MM.1S (cell line): ENCODE data around the gene SPOCD1.

Experiments
- DNase-seq: peaks from one replicate; pipeline ENCODE4 v3.0.0-alpha.2; 2015
- H2AFZ ChIP-seq: fragments of 300-600 bp; sonication (generic); 2 replicates; pipeline ENCODE4 v1.6.0; 2016; ENCODE audit warnings: antibody characterized with exemption, low read length
- H3F3A ChIP-seq: fragments of 300-600 bp; sonication (generic); 2 replicates; pipeline ENCODE4 v1.6.1; 2016; ENCODE audit warnings: mild to moderate bottlenecking, antibody characterized with exemption, low read length, moderate library complexity, mixed read lengths; ENCODE audit not compliant: insufficient read depth
- H3K27ac ChIP-seq: fragments of 300-600 bp; sonication (generic); 2 replicates; pipeline ENCODE4 v1.5.1; 2016; ENCODE audit warnings: mild to moderate bottlenecking, low read length
- H3K27me3 ChIP-seq: fragments of 300-600 bp; sonication (generic); replicated peaks from 2 replicates; pipeline ENCODE4 v1.6.0; 2016; ENCODE audit warnings: low read length; ENCODE audit not compliant: insufficient read depth
- H3K36me3 ChIP-seq: fragments of 300-600 bp; sonication (generic); replicated peaks from 2 replicates; pipeline ENCODE4 v1.6.1; 2016; ENCODE audit warnings: mild to moderate bottlenecking, low read length, mixed read lengths; ENCODE audit not compliant: insufficient read depth
- H3K4me1 ChIP-seq: fragments of 300-600 bp; sonication (generic); 2 replicates; pipeline ENCODE4 v1.6.1; 2016; ENCODE audit warnings: low read length, mixed read lengths
- H3K4me2 ChIP-seq: fragments of 300-600 bp; sonication (generic); 2 replicates; pipeline ENCODE4 v1.6.0; 2016; ENCODE audit warnings: low read depth, low read length
- H3K4me3 ChIP-seq: fragments of 300-600 bp; sonication (generic); 2 replicates; pipeline ENCODE4 v1.5.1; 2016; ENCODE audit warnings: low read length, mixed read lengths
- H3K79me2 ChIP-seq: fragments of 300-600 bp; sonication (generic); 2 replicates; pipeline ENCODE4 v1.6.1; 2016; ENCODE audit warnings: mixed run types, low read length, mixed read lengths
- H3K9ac ChIP-seq: fragments of 300-600 bp; sonication (generic); 2 replicates; pipeline ENCODE4 v1.6.1; 2016; ENCODE audit warnings: low read length, mixed read lengths
- H3K9me2 ChIP-seq: fragments of 300-600 bp; sonication (generic); replicated peaks from 2 replicates; pipeline ENCODE4 v1.6.1; 2016; ENCODE audit warnings: mild to moderate bottlenecking, low read length, mixed read lengths; ENCODE audit not compliant: insufficient read depth
- H3K9me3 ChIP-seq: fragments of 300-600 bp; sonication (generic); replicated peaks from 2 replicates; pipeline ENCODE4 v1.6.1; 2016; ENCODE audit warnings: mild to moderate bottlenecking, low read length, mixed read lengths; ENCODE audit not compliant: insufficient read depth
- H4K20me1 ChIP-seq: fragments of 300-600 bp; sonication (generic); 2 replicates; pipeline ENCODE4 v1.6.1; 2016; ENCODE audit warnings: mild to moderate bottlenecking, low read length, moderate library complexity, mixed read lengths; ENCODE audit not compliant: insufficient read depth
- EZH2 ChIP-seq: fragments of 300-600 bp; sonication (generic); optimal IDR thresholded peaks from 2 replicates; pipeline ENCODE3; 2017; ENCODE audit warnings: low read depth, mild to moderate bottlenecking, antibody characterized with exemption, low read length, mixed read lengths
- EZH2phosphoT487 ChIP-seq: fragments of 300-600 bp; sonication (generic); IDR thresholded peaks from 2 replicates; pipeline ENCODE4 v1.6.1; 2018; ENCODE audit warnings: antibody characterized with exemption, low read length
- TF ChIP-seq, protein P1 (sequence below): fragments of 300-600 bp; sonication (generic); IDR thresholded peaks from 2 replicates; pipeline ENCODE4 v1.5.1; 2016; ENCODE audit warnings: antibody characterized with exemption, low read length, mixed read lengths

SPOCD1 gene

DNA sequence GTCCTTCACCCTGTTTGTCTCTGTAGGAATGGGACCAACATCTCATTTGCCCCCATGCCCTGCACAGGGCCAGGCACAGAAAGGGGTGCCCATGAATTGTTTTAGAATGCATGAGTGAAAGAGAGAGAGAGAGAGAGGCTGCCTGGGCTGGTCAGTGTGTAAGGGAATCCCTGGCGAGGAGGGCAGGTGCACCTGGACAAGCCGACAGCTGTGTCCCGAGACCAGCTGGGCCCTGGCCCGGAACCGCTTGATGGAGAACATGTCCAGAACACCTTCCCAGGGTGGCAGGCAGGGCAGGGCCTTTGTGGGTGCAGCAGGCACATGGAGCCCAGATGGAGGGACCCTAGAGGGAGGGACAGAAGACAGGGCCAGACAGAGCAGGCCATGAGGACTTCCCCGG lies 22.7 kb downstream of the SPOCD1 start:
- H3K36me3 ChIP-seq: no peaks in the 10 kb centered on the region
- no peaks in the 10 kb centered on the region for H3F3A ChIP-seq
- no peak overlapping the region for H3K4me2 ChIP-seq
- H3K27me3 ChIP-seq: peaks cover 72% of the 10 kb centered on the region
- no peak overlapping the region for H3K4me3 ChIP-seq
- H4K20me1 ChIP-seq: no peaks in the 10 kb centered on the region
- no peaks in the 10 kb centered on the region for H3K4me1 ChIP-seq
- no peak overlapping the region for H2AFZ ChIP-seq
- no peak overlapping the region for H3K27ac ChIP-seq
- TF ChIP-seq EZH2phosphoT487: no peak
- TF ChIP-seq, protein P1, sequence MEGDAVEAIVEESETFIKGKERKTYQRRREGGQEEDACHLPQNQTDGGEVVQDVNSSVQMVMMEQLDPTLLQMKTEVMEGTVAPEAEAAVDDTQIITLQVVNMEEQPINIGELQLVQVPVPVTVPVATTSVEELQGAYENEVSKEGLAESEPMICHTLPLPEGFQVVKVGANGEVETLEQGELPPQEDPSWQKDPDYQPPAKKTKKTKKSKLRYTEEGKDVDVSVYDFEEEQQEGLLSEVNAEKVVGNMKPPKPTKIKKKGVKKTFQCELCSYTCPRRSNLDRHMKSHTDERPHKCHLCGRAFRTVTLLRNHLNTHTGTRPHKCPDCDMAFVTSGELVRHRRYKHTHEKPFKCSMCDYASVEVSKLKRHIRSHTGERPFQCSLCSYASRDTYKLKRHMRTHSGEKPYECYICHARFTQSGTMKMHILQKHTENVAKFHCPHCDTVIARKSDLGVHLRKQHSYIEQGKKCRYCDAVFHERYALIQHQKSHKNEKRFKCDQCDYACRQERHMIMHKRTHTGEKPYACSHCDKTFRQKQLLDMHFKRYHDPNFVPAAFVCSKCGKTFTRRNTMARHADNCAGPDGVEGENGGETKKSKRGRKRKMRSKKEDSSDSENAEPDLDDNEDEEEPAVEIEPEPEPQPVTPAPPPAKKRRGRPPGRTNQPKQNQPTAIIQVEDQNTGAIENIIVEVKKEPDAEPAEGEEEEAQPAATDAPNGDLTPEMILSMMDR: no peak
- TF ChIP-seq EZH2: no peak
- no peaks in the 10 kb centered on the region for H3K9me2 ChIP-seq
- no peak overlapping the region for H3K9ac ChIP-seq
- H3K9me3 ChIP-seq: no peaks in the 10 kb centered on the region
- H3K79me2 ChIP-seq: no peaks in the 10 kb centered on the region
- no peak for DNase-seq

DNA sequence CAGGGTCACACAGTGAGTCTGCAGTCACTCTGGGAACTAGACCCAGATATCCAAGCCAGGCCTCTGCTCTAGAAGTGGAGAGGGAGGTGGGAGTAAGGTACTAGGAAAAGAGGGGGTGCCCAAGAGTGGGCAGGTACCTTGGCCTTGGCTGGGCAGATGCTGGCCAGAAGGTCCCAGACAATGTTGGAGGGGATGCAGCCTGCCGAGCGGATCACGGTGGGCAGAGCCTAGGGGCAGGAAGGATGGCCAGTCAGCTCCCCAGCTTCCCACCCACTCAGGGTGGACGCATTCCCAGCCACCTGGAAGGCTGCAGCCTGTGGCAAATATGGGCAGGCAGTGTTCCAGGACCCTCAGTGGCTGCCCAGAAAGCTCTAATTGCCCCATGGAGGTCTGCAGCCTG lies 23.3 kb downstream of the SPOCD1 start:
- Histone ChIP-seq H3K27ac (no peak overlapping the region), H3K4me1 (no peaks in the 10 kb centered on the region), H3K9me2 (no peaks in the 10 kb centered on the region), H3K36me3 (no peaks in the 10 kb centered on the region), H3K9me3 (no peaks in the 10 kb centered on the region), H3K27me3 (peaks cover 67% of the 10 kb centered on the region), H4K20me1 (no peaks in the 10 kb centered on the region), H3K4me2 (no peak overlapping the region), H3K79me2 (no peaks in the 10 kb centered on the region), H3K4me3 (no peak overlapping the region), H3K9ac (no peak overlapping the region), H2AFZ (no peak overlapping the region), H3F3A (no peaks in the 10 kb centered on the region)
- no peak for DNase-seq
- no peak for TF ChIP-seq EZH2
- TF ChIP-seq EZH2phosphoT487: no peak

DNA sequence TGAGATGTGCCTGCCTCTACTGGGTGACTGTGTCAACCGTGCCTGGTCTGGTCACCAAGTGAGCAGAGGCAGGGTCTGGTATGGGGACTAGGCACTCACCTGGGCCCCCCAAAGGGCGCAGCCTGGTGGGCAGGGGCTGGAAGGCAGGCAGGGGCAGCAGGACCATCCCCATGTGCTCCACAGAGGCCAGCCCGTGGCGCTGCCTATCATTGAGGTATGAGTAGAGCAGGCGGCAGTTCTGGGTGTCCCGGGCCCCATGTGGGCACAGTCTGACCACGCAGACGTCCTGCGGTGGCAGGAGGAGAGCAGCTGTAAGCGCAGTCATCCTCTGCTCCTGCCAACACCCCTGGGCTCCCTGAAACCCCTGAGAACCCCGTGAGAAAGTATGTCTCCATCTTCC lies 23.7 kb downstream of the SPOCD1 start:
- no peaks in the 10 kb centered on the region for H3K9me2 ChIP-seq
- H3K9ac ChIP-seq: no peak overlapping the region
- H3K79me2 ChIP-seq: no peaks in the 10 kb centered on the region
- TF ChIP-seq, protein P1: no peak
- TF ChIP-seq EZH2 (no peak), EZH2phosphoT487 (no peak)
- no peak overlapping the region for H2AFZ ChIP-seq
- H3K4me2 ChIP-seq: no peak overlapping the region
- no peaks in the 10 kb centered on the region for H3K9me3 ChIP-seq
- no peaks in the 10 kb centered on the region for H3F3A ChIP-seq
- H4K20me1 ChIP-seq: no peaks in the 10 kb centered on the region
- peaks cover 63% of the 10 kb centered on the region for H3K27me3 ChIP-seq
- no peak overlapping the region for H3K4me3 ChIP-seq
- H3K36me3 ChIP-seq: no peaks in the 10 kb centered on the region
- H3K27ac ChIP-seq: no peak overlapping the region
- no peaks in the 10 kb centered on the region for H3K4me1 ChIP-seq
- no peak for DNase-seq

DNA sequence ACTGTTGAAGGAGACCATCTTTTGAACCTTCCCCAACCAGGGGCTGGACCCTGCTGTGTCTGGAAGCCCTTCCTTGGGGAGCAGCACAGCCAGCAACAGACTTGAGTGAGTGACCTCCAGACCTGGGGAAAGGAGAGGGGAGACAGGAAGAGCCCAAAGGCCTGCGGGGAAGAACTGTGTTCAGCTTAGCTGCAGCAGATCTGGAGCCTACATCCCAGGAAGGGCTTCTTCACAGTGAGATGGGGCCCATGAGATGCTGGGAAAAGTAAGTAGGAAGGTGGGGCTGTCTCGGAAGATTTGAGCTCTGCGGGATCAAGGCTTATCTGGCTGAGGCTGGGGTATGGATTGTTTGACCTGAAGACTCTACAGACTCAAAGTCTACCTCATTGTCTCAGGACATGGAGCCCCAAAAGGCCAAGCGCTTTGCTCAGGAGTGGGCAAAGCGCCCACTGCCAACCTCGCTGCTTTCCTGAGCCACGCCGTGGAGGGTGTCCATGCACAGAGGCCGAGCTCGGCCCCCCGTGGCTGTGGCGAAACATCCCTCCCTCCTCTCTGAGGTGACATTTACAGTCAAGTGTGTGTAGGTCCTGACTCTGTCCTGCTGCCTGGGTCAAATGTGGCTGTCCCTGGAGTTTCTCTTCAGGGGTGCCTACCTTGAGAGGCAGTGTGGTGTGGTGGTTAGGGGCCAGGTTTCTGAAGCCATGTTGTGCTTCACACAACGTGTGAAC lies 24.5 kb downstream of the SPOCD1 start:
- TF ChIP-seq EZH2phosphoT487: no peak
- TF ChIP-seq EZH2: no peak
- TF ChIP-seq, protein P1: no peak
- H3K27me3 ChIP-seq: peaks cover 54% of the 10 kb centered on the region
- H3K4me3 ChIP-seq: no peak overlapping the region
- no peaks in the 10 kb centered on the region for H3F3A ChIP-seq
- no peaks in the 10 kb centered on the region for H3K9me2 ChIP-seq
- no peak overlapping the region for H3K9ac ChIP-seq
- H3K27ac ChIP-seq: no peak overlapping the region
- no peaks in the 10 kb centered on the region for H4K20me1 ChIP-seq
- no peaks in the 10 kb centered on the region for H3K36me3 ChIP-seq
- H3K9me3 ChIP-seq: no peaks in the 10 kb centered on the region
- no peaks in the 10 kb centered on the region for H3K4me1 ChIP-seq
- no peak overlapping the region for H3K4me2 ChIP-seq
- H2AFZ ChIP-seq: no peak overlapping the region
- H3K79me2 ChIP-seq: no peaks in the 10 kb centered on the region
- no peak for DNase-seq
